ENCODE results near the gene CHST8.

- TF ChIP-seq POLR2AphosphoS5 (IDR thresholded peaks at IDR 0.05) (no peak), CTCF (IDR thresholded peaks at IDR 0.05) (no peak)
Observed at GRCh38 chr19:33622505-33622808, 704 bp downstream of the CHST8 start.
